GM19463 (cell line): ENCODE results near the gene CEP63.
"Not testable (repeated sequence)": the region's sequence is repeated elsewhere in the genome, so short reads cannot be mapped to it uniquely, and the experiment has no call there.

Source experiments
- ATAC-seq: cut with Tn5 transposase; IDR thresholded peaks from one replicate; pipeline ENCODE4 v1.9.1; 2021; ENCODE audit warnings: mild to moderate bottlenecking, moderate library complexity; ENCODE audit not compliant: unreplicated experiment

CEP63 gene

DNA sequence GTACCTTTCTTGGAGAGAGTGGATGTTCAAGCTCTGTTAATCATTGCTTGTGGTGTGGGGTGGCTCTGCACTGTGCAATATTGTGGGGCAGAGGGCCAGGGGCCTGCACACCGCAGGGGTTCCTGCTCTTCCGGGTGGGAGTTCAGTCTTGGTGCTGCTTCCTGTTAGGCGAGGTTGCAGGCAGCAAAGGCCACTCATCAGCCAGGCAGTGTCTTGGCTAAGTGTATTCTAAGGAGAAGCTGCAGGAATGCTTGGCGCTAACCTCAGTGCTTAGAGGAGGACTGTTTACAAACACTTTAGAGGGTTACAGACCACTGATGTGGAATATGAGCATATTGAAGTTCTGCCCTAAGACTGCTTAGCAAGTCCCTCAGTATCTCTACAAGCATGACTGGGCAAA is 81.7 kb downstream of the CEP63 start:
- ATAC-seq, result no peak

DNA sequence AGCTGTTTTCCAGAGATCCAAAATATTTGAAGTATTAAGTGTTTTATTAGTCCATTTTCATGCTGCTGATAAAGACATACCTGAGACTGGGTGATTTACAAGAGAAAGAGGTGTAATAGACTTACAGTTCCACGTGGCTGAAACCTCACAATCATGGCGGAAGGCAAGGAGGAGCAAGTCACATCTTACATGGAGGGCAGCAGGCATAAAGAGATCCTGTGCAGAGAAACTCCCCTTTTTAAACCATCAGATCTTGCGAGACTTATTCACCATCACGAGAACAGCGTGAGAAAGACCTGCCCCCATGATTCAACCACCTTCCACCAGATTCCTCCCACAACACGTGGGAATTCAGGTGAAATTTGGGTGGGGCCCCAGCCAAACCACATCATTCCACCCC is 82.9 kb downstream of the CEP63 start:
- ATAC-seq, result no peak

DNA sequence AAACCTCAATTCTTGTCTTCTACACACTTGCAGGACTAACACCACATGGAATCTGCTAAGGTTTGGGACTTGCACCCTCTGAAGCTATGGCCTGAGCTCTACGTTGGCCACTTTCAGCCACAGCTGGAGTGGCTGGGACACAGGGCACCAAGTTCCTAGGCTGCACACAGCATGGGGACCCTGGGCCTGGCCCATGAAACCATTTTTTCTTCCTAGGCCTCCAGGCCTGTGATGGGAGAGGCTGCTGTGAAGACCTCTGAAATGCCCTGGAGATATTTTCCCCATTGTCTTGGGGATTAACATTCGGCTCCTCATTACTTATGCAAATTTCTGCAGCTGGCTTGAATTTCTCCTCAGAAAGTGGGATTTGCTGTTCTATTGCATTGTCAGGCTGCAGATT is 84.0 kb downstream of the CEP63 start:
- ATAC-seq, result not testable (repeated sequence)

DNA sequence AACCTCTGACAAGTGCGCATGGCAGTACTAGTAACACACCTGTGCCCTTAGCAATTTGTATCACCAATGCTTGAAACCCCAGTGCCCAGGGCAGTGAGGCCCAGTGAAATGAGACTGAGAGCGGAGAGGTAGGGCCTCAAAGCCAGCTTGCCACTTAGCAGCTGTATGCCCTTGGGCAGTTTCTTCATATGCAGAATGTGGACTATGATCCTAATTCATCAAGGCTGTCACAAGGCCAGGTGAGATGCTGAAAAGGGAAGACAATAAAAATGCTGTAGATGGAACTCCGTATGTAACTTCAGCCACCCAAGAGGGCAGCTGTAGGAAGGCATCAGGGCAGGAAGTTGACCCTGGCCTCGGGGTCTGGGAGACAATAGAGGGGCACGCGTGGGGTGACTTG is 90.6 kb downstream of the CEP63 start:
- ATAC-seq, result no peak

DNA sequence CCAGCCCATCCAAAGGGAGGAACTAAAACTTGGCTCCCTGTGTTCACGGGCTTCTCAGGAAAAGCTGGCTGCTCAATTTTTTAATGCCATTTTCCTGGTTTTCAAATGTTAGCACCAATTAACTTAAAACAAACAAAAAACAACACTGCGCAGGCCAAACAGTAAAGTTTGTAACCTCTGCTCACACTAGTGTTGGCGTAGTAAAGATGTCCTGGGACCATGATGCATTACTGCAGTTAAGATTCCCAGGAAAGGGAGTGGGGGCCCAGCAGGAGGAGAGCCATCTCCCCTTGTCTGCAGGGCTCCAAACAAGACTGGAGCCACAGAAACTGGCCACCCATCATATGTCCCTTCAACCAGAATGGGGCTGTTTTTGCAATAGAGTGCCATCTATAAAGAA is 91.0 kb downstream of the CEP63 start:
- ATAC-seq, result no peak

DNA sequence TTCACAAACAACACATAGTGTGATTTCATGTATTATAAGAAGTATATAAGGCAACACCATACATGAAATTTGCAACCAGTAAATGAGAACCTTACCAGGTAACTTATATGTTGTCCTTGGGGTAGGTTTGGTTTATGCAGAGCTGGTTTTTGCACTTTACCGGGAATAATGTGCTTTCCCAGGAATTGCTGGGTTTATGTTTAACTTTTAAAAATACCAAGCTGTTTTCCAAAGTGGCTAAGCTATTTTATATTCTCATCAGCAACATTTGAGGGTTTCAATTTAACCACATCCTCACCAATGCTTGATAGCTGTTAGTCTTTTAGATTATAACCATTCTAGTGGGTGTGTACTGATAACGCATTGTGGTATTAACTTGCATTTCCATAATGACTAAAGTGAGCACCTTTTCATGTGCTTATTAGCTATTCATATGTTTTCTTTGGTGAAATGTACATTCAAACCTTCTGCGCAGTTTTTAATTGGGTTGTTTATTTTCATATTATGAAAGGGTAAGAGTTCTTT is 93.3 kb downstream of the CEP63 start:
- ATAC-seq, result no peak

DNA sequence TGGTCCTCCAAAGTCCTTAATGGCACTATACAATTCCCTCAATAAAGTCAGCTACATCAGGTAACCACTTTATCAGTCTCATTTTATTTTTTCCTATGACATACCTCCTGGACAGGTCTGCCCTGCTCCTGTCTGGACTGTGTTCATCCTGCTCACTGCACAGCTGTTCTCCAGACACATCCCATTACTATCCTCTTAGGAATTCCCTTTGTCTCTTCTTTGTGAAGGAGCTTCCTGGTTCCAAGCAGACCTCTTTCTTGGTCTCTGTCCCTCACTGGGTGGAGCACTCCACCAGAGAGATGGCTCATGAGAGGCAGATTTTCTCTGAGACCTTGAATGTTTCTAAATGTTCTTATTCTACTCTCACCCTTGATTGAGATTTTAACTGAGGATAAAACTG is 104.9 kb downstream of the CEP63 start:
- ATAC-seq, result no peak

DNA sequence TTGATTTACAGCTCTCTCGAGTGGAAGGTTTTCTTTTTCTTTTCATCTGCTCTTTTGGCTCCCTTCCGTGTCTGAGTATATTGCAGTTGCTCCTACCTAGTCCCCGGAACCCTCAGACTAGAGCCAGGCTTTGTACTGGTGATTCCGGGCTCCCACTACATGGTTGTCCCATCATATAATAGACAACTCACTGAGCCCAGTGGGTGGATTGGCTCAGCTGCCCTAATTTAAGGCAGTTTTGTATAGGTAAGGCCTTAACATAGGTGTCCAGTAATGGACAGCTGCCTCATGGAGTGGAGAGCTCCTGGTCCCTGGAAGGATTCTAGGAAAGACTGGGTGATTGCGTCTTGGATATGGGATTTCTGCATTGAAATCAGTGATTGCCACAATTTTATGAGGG is 106.9 kb downstream of the CEP63 start:
- no peak for ATAC-seq

DNA sequence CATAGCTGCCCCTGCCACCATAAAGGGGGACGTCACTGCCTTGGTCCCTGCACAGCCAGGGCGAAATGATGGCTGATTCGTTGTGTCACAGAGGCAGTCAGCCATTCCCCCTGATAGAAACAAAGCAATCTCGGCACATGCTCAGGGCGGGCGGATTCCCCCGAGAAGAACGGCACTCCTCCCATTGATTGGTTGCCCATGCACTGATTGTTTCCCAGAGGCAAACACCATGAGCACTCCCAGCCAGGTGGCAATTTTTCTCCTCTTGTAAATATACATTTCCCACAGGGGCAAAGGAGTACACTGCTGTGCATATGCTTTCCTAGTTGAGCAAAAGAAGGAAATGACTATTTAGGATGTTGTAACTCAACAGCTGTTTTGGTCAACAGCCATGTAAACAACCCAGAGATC is 108.5 kb downstream of the CEP63 start:
- no peak for ATAC-seq

DNA sequence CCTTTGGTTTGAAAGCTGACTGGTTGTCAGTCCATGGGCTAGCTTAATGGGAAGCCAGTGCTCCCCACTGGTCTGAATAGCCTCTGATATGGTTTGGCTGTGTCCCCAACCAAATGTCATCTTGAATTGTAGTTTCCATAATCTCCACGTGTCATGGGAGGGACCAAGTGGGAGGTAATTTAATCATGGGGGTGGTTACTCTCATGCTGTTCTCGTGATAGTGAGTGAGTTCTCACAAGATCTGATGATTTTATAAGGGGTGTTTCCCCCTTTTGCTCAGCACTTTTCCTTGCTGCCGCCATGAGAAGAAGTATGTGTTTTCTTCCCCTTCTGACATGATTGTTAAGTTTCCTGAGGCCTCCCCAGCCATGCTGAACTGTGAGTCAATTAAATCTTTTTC is 109.1 kb downstream of the CEP63 start:
- not testable (repeated sequence) for ATAC-seq

DNA sequence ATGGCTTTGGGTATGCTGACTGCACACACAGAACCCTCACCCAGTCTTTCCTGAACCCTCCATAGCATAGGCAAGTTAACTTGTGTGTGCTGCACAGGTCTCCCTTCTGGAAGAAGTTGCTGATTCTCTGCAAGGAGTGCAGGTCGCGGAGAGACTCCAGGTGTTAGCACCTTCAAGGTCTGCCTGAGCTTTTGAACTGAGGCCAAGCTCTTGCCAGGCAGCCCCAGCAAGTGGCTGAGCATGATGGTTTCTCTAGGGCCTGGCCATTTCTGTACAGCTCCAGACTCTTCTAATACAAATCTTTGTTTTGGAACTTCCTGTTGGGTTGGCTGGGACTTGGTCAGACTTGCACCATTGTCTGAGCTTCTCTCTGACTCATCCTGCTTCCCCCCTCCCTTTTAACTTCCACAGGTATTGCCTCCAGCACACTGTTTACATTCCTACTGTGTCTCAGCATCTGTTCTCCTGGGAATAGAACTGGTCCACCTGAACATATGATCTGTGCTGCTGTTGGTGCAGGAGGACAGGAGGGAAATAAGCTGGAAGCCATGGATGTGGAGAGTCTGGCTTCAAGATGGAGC is 111.6 kb downstream of the CEP63 start:
- no peak for ATAC-seq

DNA sequence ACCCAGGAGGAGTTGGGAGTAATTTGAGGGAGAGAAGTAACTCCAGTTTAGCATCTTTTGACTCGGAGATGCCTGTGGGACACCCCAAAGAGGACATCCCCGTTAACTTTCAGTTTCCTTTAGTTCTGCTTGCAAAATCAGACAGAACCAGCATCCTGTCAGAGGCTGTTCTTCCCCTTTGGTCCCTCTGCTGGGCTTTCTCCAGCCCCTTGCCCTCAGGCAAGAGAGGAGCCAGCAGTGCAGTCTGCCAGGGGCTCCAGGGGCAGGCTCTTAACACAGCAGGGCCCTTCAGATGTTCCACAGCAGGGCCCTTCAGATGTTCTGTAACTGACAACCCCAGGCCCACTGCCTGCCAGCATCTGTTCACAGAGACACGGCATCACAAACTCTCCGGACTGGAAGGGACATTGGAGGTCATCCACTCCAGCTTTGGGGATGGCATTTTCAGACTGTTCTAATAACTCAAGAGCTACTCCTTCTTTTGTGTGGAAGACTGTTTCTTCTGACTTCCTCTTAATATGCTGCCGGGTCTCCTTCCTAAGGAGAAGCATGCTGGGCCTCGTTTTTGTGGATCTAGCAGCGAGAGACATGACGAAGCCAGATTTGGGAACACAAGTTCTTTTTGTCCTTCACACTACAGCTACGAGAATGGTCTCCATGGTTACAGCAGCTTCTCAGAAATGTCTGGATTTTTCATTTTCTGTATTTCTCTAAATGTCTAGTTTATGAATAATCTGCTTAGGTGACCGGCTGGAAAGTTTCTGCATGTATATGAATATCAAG is 113.1 kb downstream of the CEP63 start:
- no peak for ATAC-seq

DNA sequence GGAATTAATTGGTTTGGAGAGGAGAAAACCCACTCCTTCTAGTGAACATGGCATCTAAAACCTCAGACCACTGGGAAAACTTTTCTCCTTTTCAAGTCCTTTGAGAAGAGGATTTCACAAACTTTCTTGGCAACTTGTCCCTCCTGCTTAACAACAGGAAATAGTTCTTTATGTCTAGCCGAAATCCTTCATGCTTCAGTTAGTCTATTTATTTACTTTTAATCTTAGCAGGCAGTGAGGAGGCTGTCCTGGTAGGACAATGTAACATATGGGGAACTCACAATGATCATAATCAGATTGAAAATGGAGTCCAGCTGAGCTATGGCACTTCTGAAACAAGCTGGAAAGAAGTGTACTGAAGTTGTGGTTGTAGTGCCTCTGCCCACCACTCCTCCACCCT is 114.3 kb downstream of the CEP63 start:
- ATAC-seq, result no peak

DNA sequence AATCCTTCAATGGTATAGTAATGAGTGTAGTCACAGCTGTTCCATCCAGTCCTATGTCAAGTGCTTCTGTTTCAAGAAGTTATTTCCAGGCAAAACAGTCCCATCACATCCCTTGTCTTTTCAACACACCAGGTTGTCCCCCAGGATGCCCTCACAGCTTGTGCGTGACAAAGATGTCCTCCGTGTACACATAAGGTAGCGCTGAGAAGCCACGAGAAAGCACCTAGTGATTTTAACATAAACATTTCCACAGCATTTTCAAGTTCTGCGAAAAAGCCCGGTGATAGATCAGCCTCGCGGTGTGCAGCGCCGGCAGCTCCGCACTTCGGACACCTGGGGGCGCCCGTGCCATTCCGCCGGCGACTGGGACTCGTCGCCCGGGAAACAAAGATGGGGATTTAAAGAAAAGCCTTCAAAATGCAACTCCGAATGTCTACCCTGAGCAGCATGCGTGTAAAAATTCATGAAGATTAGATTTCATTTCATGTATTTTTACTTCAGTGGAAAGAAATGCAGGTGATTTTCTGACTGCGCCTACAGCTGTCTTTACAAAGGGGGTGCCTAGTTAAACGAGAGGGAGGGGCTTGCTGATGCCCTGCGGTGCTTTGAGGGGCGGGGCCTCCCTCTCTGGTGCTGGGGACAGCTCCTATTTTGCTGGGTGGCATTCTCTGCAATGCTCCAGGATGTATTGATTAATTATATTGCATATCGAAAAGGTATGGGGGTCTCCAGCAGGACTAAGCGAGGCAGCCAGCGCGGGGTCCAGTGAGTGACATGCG is 115.0 kb downstream of the CEP63 start:
- ATAC-seq, result peak; percentile 81

DNA sequence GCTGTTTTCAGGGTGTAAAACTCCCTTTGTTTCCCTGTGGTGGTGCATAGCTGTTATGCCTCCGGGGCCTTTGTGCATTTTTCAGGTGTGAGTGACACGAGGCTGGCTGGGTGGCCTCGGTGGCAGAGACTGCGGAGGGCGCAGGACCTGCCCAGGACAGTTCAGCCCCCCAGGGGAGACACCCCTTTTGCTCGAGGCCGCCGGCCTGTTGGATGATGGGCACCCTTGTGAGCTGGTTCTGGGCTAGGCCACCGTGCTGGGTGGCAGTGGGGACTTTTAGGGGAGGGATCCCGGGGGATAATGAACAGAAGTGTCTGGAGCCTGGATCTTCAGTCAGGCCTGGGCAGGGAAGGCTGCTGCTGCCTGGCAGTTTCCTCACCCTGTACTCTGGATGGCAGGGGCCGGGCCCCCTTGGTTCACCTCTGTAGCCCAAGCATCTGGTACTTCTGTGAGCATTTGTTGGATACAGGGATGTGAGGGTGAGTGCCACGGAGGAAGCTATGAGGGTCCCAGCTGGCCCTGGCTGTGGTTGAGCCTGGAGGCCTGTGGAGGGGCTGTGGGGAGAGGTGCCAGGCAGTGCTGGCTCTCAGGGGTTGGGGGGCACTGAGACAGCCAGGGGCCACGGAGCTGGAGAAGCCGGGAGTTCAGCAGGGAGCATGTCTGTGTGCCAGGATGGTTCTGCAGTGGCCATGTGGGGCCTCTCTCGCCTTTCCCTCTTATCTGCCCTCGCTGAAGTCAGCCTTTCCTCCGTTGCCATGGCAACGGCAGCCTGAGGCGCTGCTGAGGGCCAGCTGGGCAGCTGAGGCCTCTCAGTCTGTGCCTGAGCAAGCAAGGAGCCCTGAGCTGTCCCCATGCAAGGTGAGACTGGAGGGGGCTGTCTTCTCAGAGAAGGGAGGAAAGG is 115.9 kb downstream of the CEP63 start:
- no peak for ATAC-seq

DNA sequence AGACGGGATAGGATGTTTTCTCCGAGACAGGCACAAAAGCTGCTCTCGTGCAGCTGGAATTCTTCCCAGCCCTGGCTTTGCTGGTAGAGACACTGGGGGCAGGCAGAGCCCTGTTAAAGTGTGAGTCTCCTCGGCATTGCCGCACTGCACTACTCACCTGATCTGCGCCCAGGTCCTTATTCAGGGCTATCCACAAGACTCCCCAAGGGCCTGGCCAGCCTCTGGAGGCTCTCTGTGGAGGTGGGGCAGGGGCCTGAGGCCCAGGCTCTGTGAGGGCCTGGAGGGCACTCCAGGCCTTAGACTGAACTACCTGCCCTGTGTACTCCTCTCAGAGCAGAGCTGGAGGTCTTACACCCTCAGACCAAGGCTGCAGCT is 116.6 kb downstream of the CEP63 start:
- ATAC-seq, result no peak

DNA sequence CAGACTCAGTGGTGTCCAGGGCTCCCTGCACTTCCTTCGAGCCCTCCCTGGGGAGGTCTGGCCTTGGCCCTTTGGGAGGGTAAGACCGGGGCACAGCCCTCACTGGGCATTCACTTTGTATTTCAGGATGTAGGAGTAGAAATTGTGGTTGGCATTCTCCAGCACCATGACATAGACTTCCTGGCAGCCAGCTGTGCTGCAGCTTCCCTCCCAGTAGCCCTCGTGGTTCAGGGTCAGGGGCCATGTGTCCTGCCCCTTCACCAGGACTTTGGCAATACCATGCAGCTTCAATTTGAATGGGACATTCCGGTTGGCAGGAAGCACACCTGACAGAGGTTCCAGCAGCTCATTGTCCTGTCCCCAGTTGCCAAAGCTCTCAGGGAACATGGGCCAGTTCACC is 117.6 kb downstream of the CEP63 start:
- ATAC-seq, result no peak

DNA sequence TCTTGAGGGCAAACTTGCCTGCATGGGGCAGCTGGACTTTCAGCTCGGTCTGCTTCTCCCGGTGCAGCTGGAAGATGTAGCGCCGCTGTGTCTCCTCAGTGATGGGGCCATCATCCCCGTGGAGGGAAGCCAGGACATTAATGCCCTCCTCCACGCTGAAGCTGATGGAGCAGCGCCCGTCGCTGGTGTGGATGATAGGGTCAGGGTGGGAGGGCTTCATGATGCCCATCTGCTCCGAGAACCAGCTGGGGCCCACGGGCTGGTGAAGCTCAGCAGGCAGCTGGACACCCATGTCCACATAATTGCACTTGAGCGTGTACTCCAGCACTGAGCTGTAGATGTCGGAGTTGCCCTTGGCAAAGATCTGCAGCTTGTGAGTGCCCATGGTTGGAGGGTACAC is 118.1 kb downstream of the CEP63 start:
- ATAC-seq, result no peak

DNA sequence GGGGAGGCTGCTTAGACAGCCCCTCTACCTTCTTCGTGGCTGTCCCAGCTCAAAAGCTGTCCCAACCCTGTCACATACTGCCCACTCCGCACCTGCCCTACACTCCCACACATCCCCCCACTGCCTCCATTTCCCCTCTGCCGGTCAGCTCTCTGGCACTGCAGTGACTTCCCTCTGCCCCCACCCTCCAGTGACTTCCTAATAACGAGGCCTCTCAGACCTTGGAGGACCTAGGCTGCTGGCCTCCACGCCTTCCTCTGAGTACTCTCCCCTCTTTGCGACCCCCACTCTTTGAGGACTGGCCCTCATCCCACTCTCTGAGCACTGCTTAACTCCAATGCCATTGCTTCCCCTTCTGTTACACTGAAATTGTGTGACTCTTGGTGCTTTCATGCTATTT is 119.7 kb downstream of the CEP63 start:
- no peak for ATAC-seq

DNA sequence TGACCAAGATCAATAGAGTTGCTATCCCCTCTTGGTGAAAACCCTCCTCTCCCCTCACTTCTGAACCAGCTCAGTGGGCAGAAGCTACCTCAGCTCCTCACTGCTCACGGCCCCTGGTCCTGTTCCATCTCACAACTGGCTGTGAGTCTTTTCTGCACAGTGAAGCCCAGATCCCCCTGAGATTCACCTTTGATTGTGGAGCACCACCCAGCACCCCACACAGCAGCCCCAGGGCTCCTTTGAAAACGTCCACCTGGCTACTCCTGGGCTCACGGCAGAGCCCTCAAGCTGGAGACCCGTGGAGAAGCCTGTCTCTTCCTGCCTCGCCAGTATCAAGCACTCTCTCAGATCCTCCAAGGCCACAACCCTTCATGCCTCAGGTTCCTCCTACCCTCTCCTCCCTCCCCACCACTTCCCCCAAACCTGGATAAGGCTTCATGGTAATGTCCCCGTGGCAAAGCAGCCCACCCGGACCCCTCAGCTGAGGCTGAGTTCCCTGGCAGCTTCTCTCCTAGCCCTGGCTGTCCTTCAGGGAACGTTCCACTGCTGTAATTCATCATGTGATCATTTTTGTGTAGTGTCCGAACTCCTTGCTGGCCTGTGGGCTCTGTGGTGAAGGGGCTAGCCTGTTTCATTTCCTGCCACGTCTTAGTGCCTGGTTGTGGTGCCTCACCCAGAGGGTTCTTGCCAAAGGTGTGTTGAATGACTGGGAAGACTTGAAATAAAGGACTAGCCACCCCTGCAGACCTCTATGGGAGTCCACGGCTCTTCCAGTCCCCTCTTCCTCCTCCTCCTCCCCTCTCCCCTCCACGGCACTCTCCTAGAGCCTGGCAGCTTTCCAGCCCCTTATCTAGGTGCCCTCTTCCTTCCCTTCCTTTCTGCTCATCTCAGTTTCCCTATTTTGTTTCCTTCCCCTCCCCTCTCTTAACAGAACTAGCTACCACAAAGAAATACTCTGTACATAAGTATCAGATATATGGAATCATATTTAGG is 120.5 kb downstream of the CEP63 start:
- ATAC-seq, result no peak
